Gastroesophageal sphincter (tissue), 3 donors: ENCODE data around the gene NOBOX.
"Not testable (repeated sequence)": the region's sequence is repeated elsewhere in the genome, so short reads cannot be mapped to it uniquely, and the experiment has no call there.

Experiments
- POLR2A ChIP-seq, 2 donors: fragments of 450-650 bp; IDR thresholded peaks; one replicate each; pipeline ENCODE4 v1.6.1; 2017; ENCODE audit warnings: antibody characterized with exemption in 2 of 2, mild to moderate bottlenecking in 2 of 2, moderate library complexity in 1 of 2
- TF ChIP-seq, protein P1 (sequence below), 4 experiments: fragments of 200-600 bp in 2 of 4; fragments of 450-650 bp in 2 of 4; sonication (generic) in 1 of 4; IDR thresholded peaks; one replicate each; pipeline ENCODE4 v1.5.1; 2017 to 2019; ENCODE audit warnings: antibody characterized with exemption in 4 of 4, mild to moderate bottlenecking in 2 of 4, moderate library complexity in 2 of 4

DNA sequence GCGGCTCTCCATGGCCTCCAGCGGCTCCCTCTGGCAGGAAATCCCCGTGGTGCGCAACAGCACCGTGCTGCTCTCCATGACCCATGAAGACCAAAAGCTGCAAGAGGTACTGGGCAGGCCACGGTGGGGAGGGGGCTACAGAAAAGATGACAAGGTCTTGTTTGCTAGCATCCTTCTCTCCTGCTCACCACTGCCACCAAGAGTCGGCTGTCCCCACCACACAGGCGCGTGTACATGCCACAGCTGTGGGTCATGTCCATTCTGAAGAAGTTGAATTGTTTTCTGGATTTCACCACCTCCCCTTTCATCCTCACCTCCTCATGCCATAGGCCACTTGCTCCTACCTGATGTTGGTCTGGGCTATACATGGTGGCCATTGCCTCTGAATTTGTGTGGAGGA lies 36.2 kb downstream of the NOBOX start:
- TF ChIP-seq, protein P1, sequence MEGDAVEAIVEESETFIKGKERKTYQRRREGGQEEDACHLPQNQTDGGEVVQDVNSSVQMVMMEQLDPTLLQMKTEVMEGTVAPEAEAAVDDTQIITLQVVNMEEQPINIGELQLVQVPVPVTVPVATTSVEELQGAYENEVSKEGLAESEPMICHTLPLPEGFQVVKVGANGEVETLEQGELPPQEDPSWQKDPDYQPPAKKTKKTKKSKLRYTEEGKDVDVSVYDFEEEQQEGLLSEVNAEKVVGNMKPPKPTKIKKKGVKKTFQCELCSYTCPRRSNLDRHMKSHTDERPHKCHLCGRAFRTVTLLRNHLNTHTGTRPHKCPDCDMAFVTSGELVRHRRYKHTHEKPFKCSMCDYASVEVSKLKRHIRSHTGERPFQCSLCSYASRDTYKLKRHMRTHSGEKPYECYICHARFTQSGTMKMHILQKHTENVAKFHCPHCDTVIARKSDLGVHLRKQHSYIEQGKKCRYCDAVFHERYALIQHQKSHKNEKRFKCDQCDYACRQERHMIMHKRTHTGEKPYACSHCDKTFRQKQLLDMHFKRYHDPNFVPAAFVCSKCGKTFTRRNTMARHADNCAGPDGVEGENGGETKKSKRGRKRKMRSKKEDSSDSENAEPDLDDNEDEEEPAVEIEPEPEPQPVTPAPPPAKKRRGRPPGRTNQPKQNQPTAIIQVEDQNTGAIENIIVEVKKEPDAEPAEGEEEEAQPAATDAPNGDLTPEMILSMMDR (IDR thresholded peaks at IDR 0.05) = not testable (repeated sequence)
- TF ChIP-seq POLR2A (IDR thresholded peaks at IDR 0.05) = not testable (repeated sequence)
